NCI-H2171 (cell line): ENCODE data around the gene PLEKHG4B.
A peak's percentile ranks its signal among the peaks of the same experiment; 100 is the strongest.
"Not testable (repeated sequence)": the region's sequence is repeated elsewhere in the genome, so short reads cannot be mapped to it uniquely, and the experiment has no call there.

ENCODE experiments used
- DNase-seq: peaks from one replicate; lab custom pipeline; 2025; lab: John Stamatoyannopoulos, UW

PLEKHG4B gene

DNA sequence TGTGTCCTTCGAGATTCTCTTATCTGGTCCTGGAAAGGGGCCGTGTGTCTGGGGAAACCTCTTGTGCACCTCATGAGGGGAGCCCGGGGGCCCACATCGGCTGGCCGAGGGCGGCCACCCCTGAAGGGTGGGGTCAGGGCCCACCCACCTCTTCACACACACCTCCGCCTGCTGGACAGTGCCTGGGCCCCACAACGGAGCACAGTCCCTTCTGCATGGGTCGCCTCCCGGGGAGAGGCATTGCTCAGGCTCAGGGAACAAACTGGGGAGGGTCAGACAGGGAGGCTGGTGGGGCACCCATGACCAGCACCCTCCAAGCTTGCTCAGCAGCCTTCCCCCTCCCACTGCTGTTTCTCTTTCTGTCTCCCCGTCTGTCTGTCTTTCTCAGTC is 98.0 kb downstream of the PLEKHG4B start:
- DNase-seq: no peak

DNA sequence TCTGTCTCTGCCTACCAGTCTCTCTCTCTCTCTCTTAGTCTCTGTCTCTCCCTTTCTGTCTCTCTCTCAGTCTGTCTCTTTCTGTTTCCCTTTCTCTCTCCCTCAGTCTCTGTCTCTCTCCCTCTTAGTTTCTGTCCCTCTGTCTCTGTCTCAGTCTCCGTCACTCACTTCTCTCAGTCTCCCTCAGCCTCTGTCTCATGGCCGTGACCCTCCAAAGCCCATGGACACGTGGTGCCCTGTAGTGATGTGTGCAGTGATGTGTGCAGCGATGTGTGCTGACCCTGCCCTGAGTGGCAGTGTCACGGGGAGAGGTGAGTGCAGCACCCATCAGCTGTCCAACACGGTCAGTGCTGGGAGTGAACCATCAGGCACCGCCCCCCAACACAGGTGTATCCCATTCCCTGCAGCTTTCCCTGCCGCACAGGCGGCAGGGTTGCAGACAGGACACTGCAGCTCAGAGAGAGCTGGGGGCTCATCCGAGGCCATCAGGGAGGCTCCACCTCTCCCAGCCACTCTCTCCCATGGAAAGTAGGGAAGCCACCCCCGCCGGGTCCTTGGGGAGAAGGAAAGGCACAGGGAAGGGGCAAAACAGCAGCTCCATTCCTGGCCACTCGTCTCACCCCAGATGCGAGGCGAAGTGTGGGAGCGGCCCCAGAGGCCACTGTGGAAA is 98.5 kb downstream of the PLEKHG4B start:
- DNase-seq: no peak

DNA sequence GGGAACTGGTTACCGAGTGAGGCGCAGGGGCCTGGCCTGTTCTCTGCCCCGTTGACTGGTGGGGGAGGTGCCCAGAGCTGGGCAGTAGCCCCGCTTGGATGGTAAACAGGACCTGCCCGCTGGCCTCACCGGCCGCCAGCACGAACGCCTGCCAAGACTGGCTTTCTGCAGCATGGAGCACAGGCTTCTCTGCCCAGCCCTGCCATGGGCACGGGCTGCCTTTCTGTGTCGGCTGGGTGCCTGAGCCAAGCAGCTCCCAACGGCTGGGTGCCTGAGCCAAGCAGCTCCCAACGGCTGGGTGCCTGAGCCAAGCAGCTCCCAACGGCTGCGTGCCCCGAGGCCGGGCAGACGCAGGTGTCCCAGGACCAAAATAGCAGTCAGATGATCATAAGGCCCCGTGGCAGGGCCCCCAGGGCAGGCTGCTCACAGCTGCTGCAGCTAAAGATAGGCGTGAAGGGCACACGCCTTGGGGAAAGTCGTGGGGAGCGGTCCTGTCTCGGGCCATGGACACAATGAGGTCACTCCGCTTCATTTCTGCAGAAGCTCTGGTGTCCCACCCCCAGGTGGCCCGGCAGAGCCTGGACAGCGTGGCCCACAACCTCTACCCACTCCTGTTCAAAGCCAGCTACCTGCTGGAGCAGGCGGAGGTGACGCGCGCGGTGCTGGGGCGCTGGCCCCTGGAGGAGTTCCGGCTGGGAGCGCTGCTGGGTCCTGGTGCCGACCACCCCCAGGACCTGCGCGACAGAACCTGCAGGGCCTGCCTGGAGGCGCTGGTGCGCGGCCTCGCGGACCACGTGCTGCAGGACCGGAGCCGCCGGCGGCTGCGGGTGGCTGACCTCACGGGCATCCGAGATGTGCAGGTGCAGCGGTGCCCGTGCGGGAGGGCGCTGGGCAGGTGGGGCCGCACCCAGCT is 99.3 kb downstream of the PLEKHG4B start, which contains the start of gene LRRC14B:
Gene LRRC14B, plus strand, starts transcription at position 460 of the 913 bp plus-strand sequence. Its CDS starts 44 bp downstream, at position 504.
- peak; percentile 27 for DNase-seq

DNA sequence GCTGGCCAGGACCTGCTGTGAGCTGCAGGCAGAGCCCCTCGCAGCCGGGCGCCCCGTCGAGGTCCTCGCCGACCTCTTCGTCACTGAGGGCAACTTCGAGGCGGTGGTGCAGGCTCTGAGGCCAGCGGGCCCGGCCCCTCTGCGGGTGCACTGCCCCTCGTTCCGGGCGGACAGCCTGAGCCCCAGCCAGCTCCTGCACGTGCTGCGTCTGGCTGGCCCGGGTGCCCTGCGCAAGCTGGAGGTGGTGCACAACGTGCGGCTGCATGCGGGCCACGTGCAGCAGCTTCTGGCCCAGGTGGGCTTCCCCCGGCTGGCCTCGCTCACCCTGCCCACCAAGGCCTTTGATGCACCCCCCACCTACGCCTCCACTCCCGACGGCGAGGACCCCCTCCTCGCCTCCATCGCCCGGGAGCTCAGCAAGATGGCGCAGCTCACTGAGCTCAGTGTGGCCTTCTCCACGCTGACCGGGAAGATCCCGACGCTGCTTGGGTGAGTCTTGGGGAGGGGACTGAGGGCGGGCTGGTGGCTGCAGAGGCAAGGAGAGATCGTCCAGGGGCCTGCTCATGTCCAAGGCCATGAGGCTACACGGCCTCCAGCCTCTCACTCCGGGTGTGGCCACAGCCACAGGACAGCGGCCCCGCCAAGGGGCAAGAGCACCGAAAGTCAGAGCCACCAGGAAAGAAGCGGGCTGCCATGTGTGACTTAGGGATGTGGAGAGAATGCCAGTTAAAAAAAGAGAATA is 100.2 kb downstream of the PLEKHG4B start:
- DNase-seq: no peak

DNA sequence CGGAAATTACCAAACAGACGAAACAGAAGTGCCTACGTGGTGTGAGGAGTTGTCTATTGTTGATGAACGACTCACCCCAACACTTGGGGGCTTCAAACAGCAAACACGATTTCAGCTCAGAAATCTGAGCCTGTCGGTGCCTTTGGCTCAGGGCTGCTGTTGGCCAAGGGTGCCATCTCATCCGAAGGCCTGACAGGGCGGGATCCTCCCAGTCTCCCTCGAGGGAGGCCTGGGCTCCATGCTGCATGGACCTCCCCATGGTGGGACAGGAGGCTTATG is 100.7 kb downstream of the PLEKHG4B start:
- no peak for DNase-seq

DNA sequence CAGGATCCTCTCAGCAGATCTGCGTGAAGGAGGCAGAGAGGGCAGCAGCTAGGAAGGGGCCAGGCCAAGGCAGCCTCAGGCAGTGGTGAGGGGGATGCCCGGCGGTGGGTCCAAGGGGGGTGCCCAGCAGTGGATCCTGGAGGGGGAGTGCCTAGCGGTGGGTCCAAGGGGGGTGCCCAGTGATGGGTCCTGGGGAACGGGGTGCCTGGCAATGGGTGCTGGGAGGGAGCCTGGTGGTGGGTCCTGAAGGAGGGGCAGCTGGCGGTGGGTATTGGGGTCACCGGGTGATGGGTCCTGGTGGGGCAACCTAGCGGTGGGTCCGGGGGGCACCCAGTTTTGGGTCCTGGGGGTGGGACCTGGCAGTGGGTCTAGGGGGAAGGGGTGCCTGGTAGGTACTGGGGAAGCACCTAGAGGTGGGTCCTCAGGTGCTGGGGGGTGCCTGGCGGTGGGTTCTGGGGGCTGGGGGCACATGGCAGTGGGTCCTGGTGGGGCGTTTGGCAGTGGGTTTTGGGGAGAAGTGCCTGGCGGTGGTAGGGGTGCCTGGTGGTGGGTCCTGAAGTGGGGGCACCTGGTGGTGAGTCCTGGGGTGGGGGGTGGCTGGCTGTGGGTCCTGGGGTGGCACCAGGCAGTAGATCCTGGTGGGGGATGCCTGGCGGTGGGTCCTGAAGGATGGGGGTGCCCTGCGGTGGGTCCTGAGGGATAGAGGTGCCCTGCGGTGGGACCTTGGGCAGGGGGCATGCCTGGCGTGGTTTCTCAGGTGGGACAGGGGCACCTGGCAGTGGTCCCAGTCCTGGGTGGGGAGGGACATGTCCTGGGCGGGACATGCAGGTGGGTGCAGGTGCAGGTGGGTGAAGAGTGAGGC is 101.2 kb downstream of the PLEKHG4B start:
- DNase-seq: no peak

DNA sequence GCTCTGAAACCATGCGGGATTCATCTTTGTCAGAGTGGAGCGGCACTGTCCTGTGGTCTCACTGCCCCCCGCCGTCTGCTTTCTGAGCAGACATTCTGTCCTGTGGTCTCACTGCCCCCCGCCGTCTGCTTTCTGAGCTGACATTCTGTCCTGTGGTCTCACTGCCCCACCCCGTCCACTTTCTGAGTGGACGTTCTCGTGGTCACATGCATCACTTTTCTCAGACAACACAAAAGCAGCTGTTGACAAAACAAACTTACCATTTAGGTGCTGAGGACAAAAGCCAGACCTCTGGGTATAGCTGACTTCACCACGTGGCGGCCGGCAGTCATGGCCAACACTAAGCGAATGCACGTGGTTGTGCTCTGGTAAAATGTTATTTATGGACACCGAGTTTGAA is 102.1 kb downstream of the PLEKHG4B start:
- DNase-seq: no peak

DNA sequence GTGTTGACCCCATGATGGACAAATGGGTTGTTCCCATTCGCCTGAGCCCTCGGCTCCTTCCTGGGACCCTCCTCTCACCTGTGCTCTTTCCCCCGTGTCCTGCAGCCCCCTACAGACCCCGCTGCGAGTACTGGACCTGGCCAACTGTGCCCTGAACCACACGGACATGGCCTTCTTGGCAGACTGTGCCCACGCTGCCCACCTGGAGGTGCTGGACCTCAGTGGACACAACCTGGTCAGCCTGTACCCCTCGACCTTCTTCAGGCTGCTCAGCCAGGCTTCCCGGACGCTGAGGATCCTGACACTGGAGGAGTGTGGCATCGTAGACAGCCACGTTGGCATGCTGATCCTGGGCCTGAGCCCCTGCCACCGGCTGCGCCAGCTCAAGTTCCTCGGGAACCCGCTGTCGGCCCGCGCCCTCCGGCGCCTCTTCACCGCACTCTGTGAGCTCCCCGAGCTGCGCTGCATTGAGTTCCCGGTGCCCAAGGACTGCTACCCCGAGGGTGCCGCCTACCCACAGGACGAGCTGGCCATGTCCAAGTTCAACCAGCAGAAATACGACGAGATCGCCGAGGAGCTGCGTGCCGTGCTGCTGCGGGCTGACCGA is 102.7 kb downstream of the PLEKHG4B start:
- DNase-seq: no peak

DNA sequence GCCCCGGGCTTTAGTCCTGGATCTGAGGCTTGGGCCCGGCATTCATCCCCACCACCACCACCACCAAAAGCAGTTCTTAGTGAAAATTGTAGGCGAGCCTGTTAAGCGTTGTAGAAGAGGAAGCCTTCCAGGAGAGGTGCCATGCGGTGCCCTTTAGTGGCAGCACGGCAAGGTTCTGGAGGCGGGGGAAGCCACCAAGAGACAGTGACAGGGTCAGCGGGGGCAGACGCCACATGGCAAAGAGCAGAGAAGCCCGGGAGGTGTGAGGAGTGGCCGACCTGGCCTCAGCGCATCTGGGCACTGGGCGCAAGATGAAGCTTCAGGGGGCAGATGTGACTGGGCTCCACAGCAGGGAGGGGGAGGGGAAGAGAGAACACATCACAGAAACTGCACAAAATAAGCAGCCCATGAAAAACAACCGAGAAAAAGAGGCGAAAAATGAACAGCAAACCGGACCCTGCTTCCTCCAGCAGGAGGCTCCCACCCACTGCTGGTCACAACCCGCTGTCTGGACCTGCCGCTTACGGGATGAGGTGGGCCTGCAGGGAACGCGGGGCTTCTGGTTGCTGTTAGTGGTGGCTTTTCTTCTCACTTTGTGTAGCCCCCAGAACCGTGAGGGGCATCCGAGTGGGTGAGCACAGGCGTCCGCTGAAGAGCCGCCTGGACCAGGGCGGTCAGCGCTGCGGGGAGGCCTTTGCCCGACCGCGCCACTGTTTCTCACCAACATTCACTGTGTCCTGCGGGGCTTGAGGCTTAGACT is 103.6 kb downstream of the PLEKHG4B start:
- DNase-seq: no peak

DNA sequence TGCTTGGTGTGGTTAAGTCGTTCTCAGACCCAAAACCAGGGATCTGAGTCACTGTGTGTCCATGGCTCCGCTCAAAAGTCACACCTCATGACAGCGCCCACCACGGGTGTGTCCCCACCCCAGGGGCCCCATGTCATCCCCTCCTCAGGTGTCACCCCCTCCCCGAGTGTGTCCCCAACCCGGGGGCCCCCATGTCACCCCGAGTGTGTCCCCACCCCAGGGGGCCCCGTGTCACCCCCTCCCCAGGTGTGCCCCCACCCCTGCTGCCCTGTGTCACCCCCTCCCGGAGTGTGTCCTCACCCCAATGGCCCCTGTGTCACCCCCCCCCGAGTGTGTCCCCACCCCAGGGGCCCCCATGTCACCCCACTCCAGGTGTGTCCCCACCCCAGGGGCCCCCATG is 104.4 kb downstream of the PLEKHG4B start:
- DNase-seq: no peak

DNA sequence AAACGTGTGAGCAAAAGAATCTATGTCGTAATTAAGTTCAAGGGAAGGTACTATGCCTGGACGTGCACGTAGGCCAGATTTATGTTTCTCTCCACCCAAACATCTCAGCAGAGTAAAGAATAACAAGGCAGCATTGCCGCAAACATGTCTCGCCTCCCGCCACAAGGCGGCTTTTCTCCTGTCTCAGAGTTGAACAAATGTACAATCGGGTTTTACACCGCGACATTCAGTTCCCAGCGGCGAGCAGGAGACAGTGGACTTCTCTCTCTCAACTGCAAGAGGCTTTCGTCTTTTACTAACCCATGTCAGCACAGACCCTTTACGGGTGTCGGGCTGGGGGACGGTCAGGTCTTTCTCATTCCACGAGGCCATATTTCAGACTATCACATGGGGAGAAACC is 105.1 kb downstream of the PLEKHG4B start:
- not testable (repeated sequence) for DNase-seq

DNA sequence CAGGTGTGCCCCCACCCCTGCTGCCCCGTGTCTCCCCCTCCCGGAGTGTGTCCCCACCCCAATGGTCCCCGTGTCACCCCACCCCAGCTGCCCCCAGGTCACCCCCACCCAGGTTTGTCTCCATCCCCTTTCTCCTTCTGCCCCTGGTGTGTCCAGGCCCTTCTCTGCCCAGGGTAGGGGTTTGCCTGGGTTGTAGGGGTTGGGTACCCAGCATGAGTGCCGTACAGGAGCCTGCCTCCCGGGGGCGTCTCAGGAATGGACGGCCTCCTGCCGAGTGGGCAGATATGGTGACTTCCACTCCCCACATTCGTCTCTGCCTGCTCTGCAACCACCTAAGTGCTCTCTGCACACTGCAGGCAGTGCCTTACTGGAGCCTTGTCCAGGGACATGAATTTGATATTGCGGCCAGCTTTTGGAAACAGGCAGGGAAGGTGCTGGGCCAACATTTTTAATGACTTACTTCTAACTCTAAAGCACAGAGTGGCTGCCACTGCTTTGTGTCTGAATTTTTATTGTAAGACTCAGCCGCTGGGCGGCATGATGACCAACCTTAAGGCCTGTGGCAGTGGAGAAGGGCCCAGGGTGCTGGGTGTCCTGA is 106.0 kb downstream of the PLEKHG4B start:
- no peak for DNase-seq

DNA sequence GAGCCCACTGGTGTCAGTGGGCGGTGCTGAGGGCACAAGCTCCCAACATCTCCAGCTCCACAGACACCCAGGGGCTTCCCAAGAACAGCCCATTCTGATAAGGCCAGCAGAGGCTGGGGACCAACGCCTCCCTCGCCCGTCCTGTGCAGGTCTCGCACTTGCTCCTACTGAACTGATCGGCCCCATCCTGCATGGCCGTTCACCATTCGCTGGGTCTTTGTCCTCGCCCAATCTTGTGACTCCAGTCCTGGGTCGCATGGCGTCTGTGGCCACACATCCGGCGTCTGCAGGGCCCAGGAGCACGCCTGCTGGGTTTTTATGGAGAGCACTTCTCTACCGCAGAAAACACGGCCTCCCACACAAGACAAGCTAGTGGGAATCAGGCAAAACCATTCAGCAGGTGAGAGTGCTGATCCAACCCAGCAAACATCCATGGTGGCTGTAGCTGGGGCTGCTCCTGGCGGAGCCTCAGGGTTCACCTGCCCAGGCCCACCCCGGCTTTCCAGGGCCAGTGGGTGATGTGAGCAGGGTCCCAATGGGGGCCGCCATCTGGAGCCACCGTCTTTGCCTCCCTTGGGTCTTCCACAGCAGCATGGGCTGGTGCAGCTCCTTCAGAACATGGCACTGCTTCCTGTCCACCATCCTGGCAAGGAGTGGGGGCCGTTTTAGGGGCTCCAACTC is 106.7 kb downstream of the PLEKHG4B start:
- DNase-seq: no peak

DNA sequence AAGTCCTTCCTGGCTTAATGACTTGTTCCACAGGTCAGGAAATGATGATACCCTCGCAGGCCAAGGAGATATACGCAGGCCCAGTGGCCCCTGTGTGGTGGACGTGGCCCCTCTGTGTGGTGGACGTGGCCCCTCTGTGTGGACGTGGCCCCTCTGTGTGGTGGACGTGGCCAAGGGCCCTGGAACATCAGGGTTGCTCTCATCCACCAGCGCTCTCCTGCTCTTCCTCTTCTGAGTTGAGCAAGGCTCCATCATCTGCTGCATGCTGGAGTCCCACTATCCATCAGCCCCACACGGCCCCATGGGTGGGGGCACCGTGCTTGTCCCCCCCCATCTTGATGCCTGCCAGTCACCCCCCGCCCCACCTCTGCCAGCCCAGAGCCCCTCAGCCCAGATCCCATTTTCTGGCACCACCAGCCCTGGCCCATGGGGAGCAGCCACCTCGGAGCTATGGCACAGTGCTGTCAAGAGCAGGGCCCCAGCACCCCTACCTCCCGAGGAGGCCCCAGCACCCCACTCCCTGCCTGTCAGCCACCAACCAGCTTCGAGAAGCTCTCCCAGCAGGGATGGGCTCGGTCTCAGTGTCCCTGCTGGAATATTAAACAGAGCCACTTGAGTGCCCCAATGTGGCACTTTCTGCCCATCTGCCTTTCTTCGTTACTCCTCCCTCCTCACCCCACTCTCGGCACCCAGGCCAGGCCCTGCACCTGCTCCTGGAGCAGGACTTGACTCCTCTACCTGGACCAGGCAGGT is 107.4 kb downstream of the PLEKHG4B start:
- no peak for DNase-seq

DNA sequence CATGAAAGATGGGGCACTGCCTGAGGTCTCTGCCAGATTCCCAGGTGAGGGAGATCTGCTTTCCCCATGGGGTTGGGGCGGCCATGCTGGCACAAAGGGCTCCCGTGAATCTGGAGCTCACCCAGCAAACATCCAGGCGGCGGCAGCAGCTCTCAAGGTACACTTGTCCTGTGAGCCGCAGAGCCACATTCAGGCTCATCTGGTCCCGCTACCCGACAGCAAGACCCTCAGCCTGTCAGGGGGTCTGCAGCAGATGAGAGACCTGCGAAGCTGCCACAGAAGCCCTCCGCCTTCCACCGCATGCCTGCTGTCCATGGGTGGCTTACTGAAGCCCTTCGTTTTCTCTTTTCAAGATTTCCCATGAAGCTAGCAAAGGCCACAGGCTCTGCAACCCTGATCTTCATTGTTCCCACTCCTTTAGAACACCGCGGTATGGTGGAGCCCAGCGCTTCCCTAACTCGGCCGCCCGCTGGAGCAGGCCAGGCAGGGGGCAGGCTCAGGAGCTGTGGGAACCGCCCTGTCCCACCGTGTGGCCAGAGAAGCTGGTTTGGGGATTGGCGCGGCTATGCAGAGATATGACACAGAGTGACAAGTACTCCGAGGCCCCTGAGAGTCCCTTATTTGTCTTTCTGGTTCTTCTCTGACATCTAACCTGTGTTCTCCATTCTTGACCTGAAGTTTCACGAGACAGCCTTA is 108.1 kb downstream of the PLEKHG4B start:
- DNase-seq: no peak

DNA sequence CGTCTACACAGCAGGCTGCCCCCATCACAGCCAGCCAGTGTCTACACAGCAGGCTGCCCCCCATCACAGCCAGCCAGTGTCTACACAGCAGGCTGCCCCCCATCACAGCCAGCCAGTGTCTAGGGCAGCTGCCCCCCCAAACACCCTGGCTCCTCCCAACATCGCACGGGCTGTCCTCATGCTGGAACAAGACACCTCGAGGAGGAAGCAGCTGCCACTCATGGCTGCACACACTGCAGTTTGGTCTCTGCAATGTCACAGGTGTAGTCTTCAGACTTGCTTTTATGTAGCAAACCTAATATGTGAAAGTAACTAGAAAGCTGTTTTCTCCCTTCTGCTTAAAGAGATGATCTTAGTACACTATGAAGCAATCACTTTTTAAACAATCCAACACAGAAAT is 109.0 kb downstream of the PLEKHG4B start:
- DNase-seq: peak; percentile 8

DNA sequence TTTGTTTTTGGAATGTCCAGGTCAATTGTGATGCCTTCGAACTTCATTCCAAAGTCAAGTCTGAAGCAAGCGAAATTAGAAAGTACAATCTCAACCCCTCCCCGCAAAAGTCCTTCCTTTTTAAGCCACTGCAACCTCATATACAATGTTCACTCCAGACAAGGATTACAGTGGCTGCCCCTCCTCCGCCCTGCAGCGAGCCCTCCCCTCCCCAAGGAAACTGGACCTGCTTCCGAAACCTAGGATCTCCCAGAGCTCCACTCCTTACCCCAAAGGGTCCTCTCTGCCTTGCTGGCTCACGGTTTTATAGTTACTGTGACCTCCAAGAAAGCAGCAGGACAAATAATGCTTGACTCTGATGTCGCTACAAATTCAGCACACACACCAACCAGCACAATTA is 109.7 kb downstream of the PLEKHG4B start:
- DNase-seq: no peak

DNA sequence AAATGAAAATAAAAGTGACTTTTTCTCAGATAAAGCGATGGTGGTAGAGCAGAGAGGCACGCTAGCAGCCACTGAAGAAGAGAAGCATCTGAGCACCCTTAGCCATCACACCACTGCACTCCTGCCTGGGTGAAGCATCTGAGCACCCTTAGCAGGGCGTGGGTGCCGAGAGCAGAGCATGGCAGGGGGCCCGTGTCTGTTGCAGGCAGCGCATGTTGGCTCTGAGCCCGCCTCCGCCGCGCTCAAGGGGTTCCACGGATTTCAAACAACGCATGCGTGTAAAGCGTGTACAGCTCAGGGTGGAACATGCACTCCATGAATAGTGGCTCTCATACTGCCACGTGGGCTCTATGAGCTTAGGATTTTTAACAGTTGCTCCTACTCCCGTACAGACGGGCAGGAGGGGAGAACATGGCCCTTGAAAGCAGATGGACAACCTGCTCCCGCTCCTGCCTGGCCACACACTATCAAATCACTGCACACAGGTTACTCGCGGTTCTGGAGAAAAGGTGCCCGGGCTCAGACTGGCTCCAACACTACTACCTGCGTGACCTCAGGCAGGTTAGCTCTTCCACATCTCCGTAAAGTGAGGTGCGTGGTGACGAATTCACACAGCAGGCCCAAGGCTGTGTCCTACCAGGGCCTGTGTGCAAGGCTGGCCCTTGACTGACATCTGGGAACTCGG is 111.4 kb downstream of the PLEKHG4B start:
- no peak for DNase-seq
